ENCODE measurements around the gene ANO10.
A peak's percentile ranks its signal among the peaks of the same experiment; 100 is the strongest.
"Not testable (repeated sequence)": the region's sequence is repeated elsewhere in the genome, so short reads cannot be mapped to it uniquely, and the experiment has no call there.

Gene ANO10

GRCh38 chr3:43621656-43622432, at the start of gene ANO10:
TSS of gene ANO10 (minus strand) at chr3:43622011. CDS start at chr3:43605852, 16,159 bp downstream.
- DNase-seq, result peak; percentile 95

- DNase-seq, result no peak
Measured at GRCh38 chr3:43670635-43671522, 49.1 kb upstream of the ANO10 start.

- not testable (repeated sequence) for DNase-seq
Measured at GRCh38 chr3:43665011-43665410, 43.2 kb upstream of the ANO10 start.

- not testable (repeated sequence) for DNase-seq
Measured at GRCh38 chr3:43661376-43661775, 39.6 kb upstream of the ANO10 start.

- DNase-seq, result no peak
Measured at GRCh38 chr3:43659250-43659880, 37.6 kb upstream of the ANO10 start.

- DNase-seq, result not testable (repeated sequence)
Measured at GRCh38 chr3:43656390-43656789, 34.6 kb upstream of the ANO10 start.

GRCh38 chr3:43650345-43650744, 28.5 kb upstream of the ANO10 start:
- DNase-seq, result no peak

GRCh38 chr3:43649365-43649968, 27.7 kb upstream of the ANO10 start:
- DNase-seq, result no peak

- DNase-seq, result no peak
Measured at GRCh38 chr3:43648957-43649356, 27.1 kb upstream of the ANO10 start.

- DNase-seq, result no peak
Measured at GRCh38 chr3:43647331-43648166, 25.7 kb upstream of the ANO10 start.

GRCh38 chr3:43644443-43644842, 22.6 kb upstream of the ANO10 start:
- no peak for DNase-seq

- DNase-seq, result no peak
Measured at GRCh38 chr3:43641306-43642114, 19.7 kb upstream of the ANO10 start.

GRCh38 chr3:43640681-43641080, 18.9 kb upstream of the ANO10 start:
- DNase-seq, result no peak

- peak; percentile 24 to 36 for DNase-seq
Measured at GRCh38 chr3:43638594-43639447, 17.0 kb upstream of the ANO10 start.

- DNase-seq, result no peak
Measured at GRCh38 chr3:43637702-43638101, 15.9 kb upstream of the ANO10 start.

- DNase-seq, result no peak
Measured at GRCh38 chr3:43632986-43633385, 11.2 kb upstream of the ANO10 start.

- no peak for DNase-seq
Measured at GRCh38 chr3:43632269-43632733, 10.5 kb upstream of the ANO10 start.

GRCh38 chr3:43629741-43630140, 7.9 kb upstream of the ANO10 start:
- no peak for DNase-seq

GRCh38 chr3:43629257-43629656, 7.4 kb upstream of the ANO10 start:
- DNase-seq, result no peak

- DNase-seq, result no peak
Measured at GRCh38 chr3:43627360-43627759, 5.5 kb upstream of the ANO10 start.

All from CD4-positive, alpha-beta T cell treated with Interleukin-1 beta for 1 hour (primary cell).